Pancreas (tissue), 10 donors: ENCODE data around the gene TSPEAR. TPM values are rescaled to one million over a fixed set of nuclear protein-coding genes. Genes with fewer than 3 reads are reported as not detected.

Source experiments
- ATAC-seq, 4 donors: fragments of 200-7000 bp; cut with Tn5 transposase; one replicate each; pipeline versions ENCODE4 v1.8.0 to v1.9.1; 2020; ENCODE audit warnings: mild to moderate bottlenecking in 4 of 4, moderate library complexity in 4 of 4
- DNase-seq, 6 donors: peaks; one replicate each; pipeline ENCODE4 v3.0.0-alpha.2; 2020
- FAIRE-seq: peaks from 2 replicates; lab custom pipeline; 2012; peaks lifted over from hg19 to GRCh38; lab: Jason Lieb, UNC
- H3K27ac ChIP-seq, 4 donors: fragments of 200-600 bp; sonication (generic); 1 replicate in 3 of 4; 2 replicates in 1 of 4; pipeline versions ENCODE4 v1.5.0 to v1.8.0; 2020
- H3K27me3 ChIP-seq, 4 donors: fragments of 200-600 bp; one replicate each; pipeline ENCODE4 v1.8.0; 2021
- H3K36me3 ChIP-seq, 3 donors: fragments of 200-600 bp; sonication (generic) in 1 of 3; one replicate each; pipeline versions ENCODE4 v1.5.0 to v1.8.0; 2020 to 2021
- H3K4me1 ChIP-seq, 3 donors: fragments of 200-600 bp; one replicate each; pipeline ENCODE4 v1.8.0; 2021
- H3K4me3 ChIP-seq, 4 donors: fragments of 200-600 bp; sonication (generic) in 2 of 4; one replicate each; pipeline versions ENCODE4 v1.5.0 to v1.8.0; 2020 to 2021
- H3K9me3 ChIP-seq, 4 donors: fragments of 200-600 bp; one replicate each; pipeline ENCODE4 v1.8.0; 2021
- CTCF ChIP-seq, 4 donors: fragments of 200-600 bp; sonication (generic) in 3 of 4; IDR thresholded peaks; one replicate each; pipeline versions ENCODE4 v1.5.0 to v1.8.0; 2021; ENCODE audit warnings: antibody characterized with exemption in 4 of 4
- WGBS, 2 donors: extraction: QIAGEN DNeasy Blood & Tissue Kit; methylation state at CpG; one replicate each; pipeline ENCODE4 v1.1.7; 2013; 5-methylcytosine and 5-hydroxymethylcytosine counted together
- intact Hi-C, 3 donors: fragments of 100-400 bp; cut with DNase I; formaldehyde crosslinking; loops; one replicate each; pipeline versions ENCODE4 v1.11.1 to v1.14.2; 2022
- polyA plus RNA-seq, 2 donors: library from polyadenylated mRNA; stranded (reverse); fragments of 200-250 nt; gene quantifications; one replicate each; pipeline ENCODE4 v1.2.3, GENCODE V29; 2013
- total RNA-seq, 6 donors: library from RNA; stranded (reverse); fragmentation: NEBNext Ultra II Directional in 4 of 6; extraction: Animal tissue kit (Norgen Biotek cat#: 25700) in 4 of 6; gene quantifications; one replicate each; pipeline versions ENCODE4 v1.2.1 to v1.2.4, GENCODE V29; 2021 to 2023
- donor health status: healthy with polysubstance abuse.
- donor health status: DM: no; HTN: no; CAD: no; lungs with moderate emphysema.
- donor health status: DM: no; HTN: no; CAD: no.
- donor health status: control.
- donor health status: control.
- donor health status: Bipolar disorder and iron deficiency.
- donor health status: DM: yes; HTN: yes; CAD: no.
- donor health status: DM: no; HTN: no; CAD: no.
- donor health status: DM: no; HTN: no; CAD: no.
- donor health status: DM: yes; HTN: yes; CAD: no.

Gene TSPEAR
- total and polyA plus RNA-seq, 8 donors: 0.05 to 1.4 (median 0.25) TPM; not detected in 1

GRCh38 chr21:44473915-44474555, 237.3 kb downstream of the TSPEAR start:
- 82 to 91% methylated on average over 19 of the region's 19 CpGs for whole genome bisulfite sequencing, 2 donors
- Histone ChIP-seq H3K27ac (no peak overlapping the region), H3K27me3 (no peaks in the 10 kb centered on the region), H3K4me3 (no peak overlapping the region), H3K36me3 (no peaks in the 10 kb centered on the region), H3K9me3 (no peaks in the 10 kb centered on the region), H3K4me1 (no peaks in the 10 kb centered on the region)
- no peak for TF ChIP-seq CTCF (IDR thresholded peaks at IDR 0.05)
- ATAC-seq (no peak), FAIRE-seq (no peak), DNase-seq (no peak)
- intact Hi-C loops: no loop called here

GRCh38 chr21:44471996-44472395, 239.4 kb downstream of the TSPEAR start:
- intact Hi-C loops: no loop called here
- no peak for DNase-seq
- no peak for FAIRE-seq
- ATAC-seq: no peak
- WGBS, 2 donors: 65 to 81% methylated on average over 6 of the region's 6 CpGs
- H3K27me3 ChIP-seq: no peaks in the 10 kb centered on the region
- no peak overlapping the region for H3K27ac ChIP-seq
- H3K4me1 ChIP-seq: no peaks in the 10 kb centered on the region
- H3K36me3 ChIP-seq: no peaks in the 10 kb centered on the region
- H3K4me3 ChIP-seq: no peak overlapping the region
- no peaks in the 10 kb centered on the region for H3K9me3 ChIP-seq
- TF ChIP-seq CTCF (IDR thresholded peaks at IDR 0.05): no peak

GRCh38 chr21:44471341-44471740, 240.0 kb downstream of the TSPEAR start:
- intact Hi-C loops: no loop called here
- H3K36me3 ChIP-seq: no peaks in the 10 kb centered on the region
- no peak overlapping the region for H3K4me3 ChIP-seq
- no peak overlapping the region for H3K27ac ChIP-seq
- TF ChIP-seq CTCF (IDR thresholded peaks at IDR 0.05): no peak
- no peaks in the 10 kb centered on the region for H3K4me1 ChIP-seq
- H3K9me3 ChIP-seq: no peaks in the 10 kb centered on the region
- DNase-seq (no peak), ATAC-seq (no peak), FAIRE-seq (no peak)
- no peaks in the 10 kb centered on the region for H3K27me3 ChIP-seq

- ATAC-seq: no peak
- Histone ChIP-seq H3K4me3 (no peak overlapping the region), H3K27ac (no peak overlapping the region), H3K36me3 (no peaks in the 10 kb centered on the region), H3K9me3 (no peaks in the 10 kb centered on the region), H3K4me1 (no peaks in the 10 kb centered on the region), H3K27me3 (no peaks in the 10 kb centered on the region)
- TF ChIP-seq CTCF (IDR thresholded peaks at IDR 0.05): no peak
- intact Hi-C loops: no loop called here
- WGBS, 2 donors: 80 to 92% methylated on average over 15 of the region's 15 CpGs
- no peak for DNase-seq
- no peak for FAIRE-seq
Observed at GRCh38 chr21:44467859-44468195, 243.5 kb downstream of the TSPEAR start.

- no peak for ATAC-seq
- DNase-seq: peak in 1 of 6 donors; percentile 48
- no peaks in the 10 kb centered on the region for H3K4me1 ChIP-seq
- no peaks in the 10 kb centered on the region for H3K36me3 ChIP-seq
- H3K27ac ChIP-seq: no peak overlapping the region
- TF ChIP-seq CTCF (IDR thresholded peaks at IDR 0.05): no peak
- H3K27me3 ChIP-seq: no peaks in the 10 kb centered on the region
- intact Hi-C loops: no loop called here
- FAIRE-seq: no peak
- no peaks in the 10 kb centered on the region for H3K9me3 ChIP-seq
- no peak overlapping the region for H3K4me3 ChIP-seq
- 79 to 91% methylated on average over 36 of the region's 36 CpGs for WGBS, 2 donors
Observed at GRCh38 chr21:44466996-44467858, 244.1 kb downstream of the TSPEAR start.
